Karpas-422 (cell line): Measurements from ENCODE around the gene H6PD. TPM values are rescaled to one million over a fixed set of nuclear protein-coding genes. Genes with fewer than 3 reads are reported as not detected.

ENCODE experiments used
- DNase-seq: peaks from one replicate; pipeline ENCODE4 v3.0.0-alpha.2; 2015
- H2AFZ ChIP-seq: fragments of 200-600 bp; sonication (generic); 2 replicates; pipeline ENCODE4 v1.6.1; 2014; ENCODE audit warnings: antibody characterized with exemption, low read length, mixed read lengths
- H3K27ac ChIP-seq: fragments of 200-600 bp; sonication (generic); 2 replicates; pipeline ENCODE4 v1.5.1; 2014; ENCODE audit warnings: mild to moderate bottlenecking, low read length, moderate library complexity
- H3K27me3 ChIP-seq: fragments of 200-600 bp; sonication (generic); 2 replicates; pipeline ENCODE4 v1.6.1; 2014; ENCODE audit warnings: low read length, mixed read lengths
- H3K36me3 ChIP-seq: fragments of 200-600 bp; sonication (generic); 2 replicates; pipeline ENCODE4 v1.6.1; 2014; ENCODE audit warnings: low read length, mixed read lengths; ENCODE audit not compliant: insufficient read depth
- H3K4me1 ChIP-seq: fragments of 200-600 bp; sonication (generic); 2 replicates; pipeline ENCODE4 v1.6.1; 2014; ENCODE audit warnings: mild to moderate bottlenecking, low read length, mixed read lengths
- H3K4me2 ChIP-seq: fragments of 200-600 bp; sonication (generic); 2 replicates; pipeline ENCODE4 v1.6.1; 2014; ENCODE audit warnings: low read length, low read depth, mild to moderate bottlenecking; ENCODE audit not compliant: poor library complexity, severe bottlenecking
- H3K4me3 ChIP-seq: fragments of 200-600 bp; sonication (generic); 2 replicates; pipeline ENCODE4 v1.5.1; 2014; ENCODE audit warnings: mild to moderate bottlenecking, antibody characterized with exemption, low read length, mixed read lengths
- H3K79me2 ChIP-seq: fragments of 200-600 bp; sonication (generic); 2 replicates; pipeline ENCODE4 v1.6.1; 2014; ENCODE audit warnings: mild to moderate bottlenecking, low read length, mixed read lengths
- H3K9ac ChIP-seq: fragments of 200-600 bp; sonication (generic); 2 replicates; pipeline ENCODE4 v1.6.0; 2014; ENCODE audit warnings: low read length
- H3K9me2 ChIP-seq: fragments of 200-600 bp; sonication (generic), shearing (Covaris generic); replicated peaks from 2 replicates; pipeline ENCODE4 v1.6.0; 2014; ENCODE audit warnings: mild to moderate bottlenecking, low read length, moderate library complexity; ENCODE audit not compliant: insufficient read depth
- H3K9me3 ChIP-seq: fragments of 300-700, 200-600 bp; sonication (generic); 2 replicates; pipeline ENCODE4 v1.6.1; 2014; ENCODE audit warnings: low read length, mixed read lengths
- H4K20me1 ChIP-seq: fragments of 200-600 bp; sonication (generic); 2 replicates; pipeline ENCODE4 v1.6.1; 2014; ENCODE audit warnings: mild to moderate bottlenecking, antibody characterized with exemption, low read length, low read depth; ENCODE audit not compliant: insufficient read depth
- total RNA-seq: library from RNA; depleted of rRNA; stranded (reverse); fragments of >200 nt; shearing (Covaris generic); gene quantifications from 2 replicates; pipeline ENCODE4 v1.2.3, GENCODE V29; 2014; ENCODE audit warnings: low replicate concordance

Gene H6PD
- total RNA-seq, 1 experiment from 2014 or later, result 21.3 TPM

DNA sequence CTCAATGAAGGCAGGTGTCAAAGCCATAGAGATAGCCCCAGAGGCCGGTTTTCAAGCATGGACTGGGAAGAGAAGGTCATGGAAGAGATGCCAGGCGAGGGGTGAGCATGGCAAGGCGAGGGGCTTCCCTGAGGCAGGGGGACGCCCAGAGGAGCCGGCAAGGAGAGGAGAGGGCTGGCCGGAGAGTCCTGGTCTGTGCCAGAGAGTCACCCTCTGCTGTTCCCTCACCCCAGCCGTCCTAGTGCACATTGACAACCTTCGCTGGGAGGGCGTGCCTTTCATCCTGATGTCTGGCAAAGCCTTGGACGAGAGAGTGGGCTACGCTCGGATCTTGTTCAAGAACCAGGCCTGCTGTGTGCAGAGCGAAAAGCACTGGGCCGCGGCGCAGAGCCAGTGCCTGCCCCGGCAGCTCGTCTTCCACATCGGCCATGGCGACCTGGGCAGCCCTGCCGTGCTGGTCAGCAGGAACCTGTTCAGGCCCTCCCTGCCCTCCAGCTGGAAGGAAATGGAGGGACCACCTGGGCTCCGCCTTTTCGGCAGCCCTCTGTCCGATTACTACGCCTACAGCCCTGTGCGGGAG is 28.8 kb downstream of the H6PD start:
- no peaks in the 10 kb centered on the region for H3K4me1 ChIP-seq
- H3K9me3 ChIP-seq, result peaks cover 9% of the 10 kb centered on the region; the same call in 1 of the 2 replicates
- H2AFZ ChIP-seq, result no peak overlapping the region
- H3K36me3 ChIP-seq, result no peaks in the 10 kb centered on the region
- no peak for DNase-seq
- no peaks in the 10 kb centered on the region for H4K20me1 ChIP-seq
- H3K27ac ChIP-seq, result no peak overlapping the region
- peaks cover 25% of the 10 kb centered on the region for H3K79me2 ChIP-seq
- no peaks in the 10 kb centered on the region for H3K27me3 ChIP-seq
- no peak overlapping the region for H3K9ac ChIP-seq
- no peaks in the 10 kb centered on the region for H3K9me2 ChIP-seq
- H3K4me2 ChIP-seq, result no peak overlapping the region
- H3K4me3 ChIP-seq, result no peak overlapping the region

DNA sequence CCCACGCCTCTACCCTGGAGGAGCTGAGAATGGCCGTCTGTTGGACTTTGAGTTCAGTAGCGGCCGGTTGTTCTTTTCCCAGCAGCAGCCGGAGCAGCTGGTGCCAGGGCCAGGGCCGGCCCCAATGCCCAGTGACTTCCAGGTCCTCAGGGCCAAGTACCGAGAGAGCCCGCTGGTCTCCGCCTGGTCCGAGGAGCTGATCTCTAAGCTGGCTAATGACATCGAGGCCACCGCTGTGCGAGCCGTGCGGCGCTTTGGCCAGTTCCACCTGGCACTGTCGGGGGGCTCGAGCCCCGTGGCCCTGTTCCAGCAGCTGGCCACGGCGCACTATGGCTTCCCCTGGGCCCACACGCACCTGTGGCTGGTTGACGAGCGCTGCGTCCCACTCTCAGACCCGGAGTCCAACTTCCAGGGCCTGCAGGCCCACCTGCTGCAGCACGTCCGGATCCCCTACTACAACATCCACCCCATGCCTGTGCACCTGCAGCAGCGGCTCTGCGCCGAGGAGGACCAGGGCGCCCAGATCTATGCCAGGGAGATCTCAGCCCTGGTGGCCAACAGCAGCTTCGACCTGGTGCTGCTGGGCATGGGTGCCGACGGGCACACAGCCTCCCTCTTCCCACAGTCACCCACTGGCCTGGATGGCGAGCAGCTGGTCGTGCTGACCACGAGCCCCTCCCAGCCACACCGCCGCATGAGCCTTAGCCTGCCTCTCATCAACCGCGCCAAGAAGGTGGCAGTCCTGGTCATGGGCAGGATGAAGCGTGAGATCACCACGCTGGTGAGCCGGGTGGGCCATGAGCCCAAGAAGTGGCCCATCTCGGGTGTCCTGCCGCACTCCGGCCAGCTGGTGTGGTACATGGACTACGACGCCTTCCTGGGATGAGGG is 29.7 kb downstream of the H6PD start:
- no peak overlapping the region for H3K4me2 ChIP-seq

DNA sequence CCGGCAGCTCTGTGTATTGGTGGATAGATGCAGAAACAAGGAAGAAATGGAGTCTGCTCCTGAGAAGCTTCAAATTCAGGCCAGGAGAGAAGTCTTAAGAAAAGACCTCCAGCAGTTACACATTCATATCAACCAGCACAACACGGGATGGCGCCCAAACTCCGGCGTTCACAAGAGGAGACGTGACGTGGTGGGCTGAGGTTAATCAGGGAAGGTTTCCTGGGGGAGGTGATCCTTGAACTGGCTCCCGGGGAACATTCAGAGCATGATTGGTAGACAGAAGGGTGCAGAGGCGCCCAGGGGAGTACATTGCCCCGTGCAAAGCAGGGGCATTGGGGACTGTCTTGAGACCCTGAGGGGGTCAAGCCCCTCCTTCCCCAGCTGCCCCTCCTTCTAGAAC is 30.5 kb downstream of the H6PD start:
- peaks cover 9% of the 10 kb centered on the region for H3K79me2 ChIP-seq
- no peaks in the 10 kb centered on the region for H3K9me3 ChIP-seq
- no peak overlapping the region for H3K4me3 ChIP-seq
- H3K27ac ChIP-seq, result no peak overlapping the region
- no peak overlapping the region for H3K9ac ChIP-seq
- no peak overlapping the region for H2AFZ ChIP-seq
- no peak overlapping the region for H3K4me2 ChIP-seq
- no peaks in the 10 kb centered on the region for H4K20me1 ChIP-seq
- DNase-seq, result no peak
- H3K36me3 ChIP-seq, result no peaks in the 10 kb centered on the region
- no peaks in the 10 kb centered on the region for H3K27me3 ChIP-seq
- no peaks in the 10 kb centered on the region for H3K9me2 ChIP-seq
- H3K4me1 ChIP-seq, result no peaks in the 10 kb centered on the region

More for the DNA sequence above, 29.7 kb downstream of the H6PD start:
- H4K20me1 ChIP-seq, result no peaks in the 10 kb centered on the region
- H3K4me1 ChIP-seq, result no peaks in the 10 kb centered on the region
- H2AFZ ChIP-seq, result no peak overlapping the region
- DNase-seq, result no peak
- peaks cover 17% of the 10 kb centered on the region for H3K79me2 ChIP-seq
- H3K27me3 ChIP-seq, result no peaks in the 10 kb centered on the region
- no peaks in the 10 kb centered on the region for H3K36me3 ChIP-seq
- peaks cover 5% of the 10 kb centered on the region; the same call in 1 of the 2 replicates for H3K9me3 ChIP-seq
- H3K9ac ChIP-seq, result no peak overlapping the region
- no peaks in the 10 kb centered on the region for H3K9me2 ChIP-seq
- no peak overlapping the region for H3K4me3 ChIP-seq
- no peak overlapping the region for H3K27ac ChIP-seq

DNA sequence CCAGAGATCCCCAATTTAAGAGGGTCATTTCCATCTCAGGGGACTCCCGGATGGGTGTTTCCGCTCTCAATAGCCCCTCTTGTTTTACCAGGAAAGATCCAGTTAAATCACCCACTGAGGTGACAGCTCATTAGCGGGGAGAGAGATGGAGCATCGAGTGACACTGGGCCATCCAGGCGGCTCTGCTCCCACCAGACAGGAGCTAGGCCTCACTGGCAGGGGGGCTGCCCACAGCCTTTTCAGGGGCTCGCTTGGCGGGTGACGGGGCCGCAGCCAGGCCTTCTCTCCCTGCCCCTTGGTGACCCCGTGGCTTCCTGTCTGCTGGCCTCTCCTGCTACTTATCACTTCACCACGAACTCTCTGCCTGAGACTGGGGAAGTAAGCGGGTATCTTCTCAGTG is 31.4 kb downstream of the H6PD start:
- no peaks in the 10 kb centered on the region for H3K4me1 ChIP-seq
- no peaks in the 10 kb centered on the region for H4K20me1 ChIP-seq
- no peaks in the 10 kb centered on the region for H3K27me3 ChIP-seq
- no peak overlapping the region for H3K4me2 ChIP-seq
- no peak for DNase-seq
- no peak overlapping the region for H2AFZ ChIP-seq
- no peaks in the 10 kb centered on the region for H3K9me3 ChIP-seq
- no peak overlapping the region for H3K27ac ChIP-seq
- no peaks in the 10 kb centered on the region for H3K79me2 ChIP-seq
- no peaks in the 10 kb centered on the region for H3K9me2 ChIP-seq
- no peak overlapping the region for H3K9ac ChIP-seq
- no peak overlapping the region for H3K4me3 ChIP-seq
- H3K36me3 ChIP-seq, result no peaks in the 10 kb centered on the region

DNA sequence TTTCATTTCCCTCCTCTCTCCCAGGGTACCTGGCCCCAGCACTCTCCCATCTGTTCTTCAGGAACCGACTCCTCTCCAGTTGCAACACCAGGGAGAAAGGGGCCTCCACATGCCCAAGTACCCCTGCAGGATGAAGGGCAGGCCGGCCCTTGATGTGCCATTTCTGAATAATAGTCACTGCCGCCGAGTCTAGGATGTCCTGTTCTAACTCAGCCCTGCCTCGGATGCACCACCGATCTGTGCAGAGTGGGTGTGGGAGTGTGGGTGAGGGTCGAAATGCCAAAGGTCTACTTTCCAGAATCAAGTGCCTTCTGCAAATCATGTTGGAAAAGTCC is 32.7 kb downstream of the H6PD start:
- Histone ChIP-seq H3K27me3 (no peaks in the 10 kb centered on the region), H3K4me2 (no peak overlapping the region), H3K36me3 (no peaks in the 10 kb centered on the region), H3K4me1 (no peaks in the 10 kb centered on the region), H3K9me2 (no peaks in the 10 kb centered on the region), H3K4me3 (no peak overlapping the region), H3K27ac (no peak overlapping the region), H3K79me2 (no peaks in the 10 kb centered on the region), H2AFZ (no peak overlapping the region), H3K9ac (no peak overlapping the region), H3K9me3 (no peaks in the 10 kb centered on the region), H4K20me1 (no peaks in the 10 kb centered on the region)
- DNase-seq, result no peak

DNA sequence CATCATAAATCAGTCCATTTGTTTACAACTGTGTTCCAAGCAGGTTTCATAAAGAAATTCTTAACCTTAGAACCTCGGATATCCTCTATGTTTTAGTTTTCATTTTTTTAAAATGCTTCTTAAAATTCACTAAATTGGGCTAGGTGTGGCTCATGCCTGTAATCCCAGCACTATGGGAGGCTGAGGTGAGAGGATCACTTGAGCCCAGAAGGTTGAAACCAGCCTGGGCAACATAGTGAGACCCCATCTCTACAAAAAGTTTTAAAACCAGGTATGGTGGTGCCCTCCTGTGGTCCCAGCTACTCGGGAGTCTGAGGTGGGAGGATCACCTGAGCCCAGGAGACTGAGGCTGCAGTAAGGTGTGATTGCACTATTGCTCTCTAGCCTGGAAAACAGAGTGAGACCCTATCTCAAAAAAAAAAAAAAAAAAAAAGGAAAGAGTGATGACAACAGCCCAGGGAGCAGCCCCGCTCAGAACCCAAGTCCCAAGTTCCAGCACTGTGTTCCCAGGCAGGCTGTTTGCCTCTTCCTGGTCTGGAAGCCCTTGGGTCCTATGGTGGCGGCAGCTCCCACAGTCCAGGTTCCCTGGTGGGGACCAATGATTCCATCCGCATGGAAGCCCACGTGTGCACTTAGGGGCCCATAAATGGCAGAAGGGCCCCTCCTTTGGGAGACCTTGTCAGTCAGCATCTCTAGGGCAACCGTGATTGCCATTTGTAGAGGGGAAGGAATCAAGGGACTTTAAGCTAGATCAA is 33.4 kb downstream of the H6PD start:
- Histone ChIP-seq H3K27me3 (no peaks in the 10 kb centered on the region), H2AFZ (no peak overlapping the region), H3K36me3 (no peaks in the 10 kb centered on the region), H3K9ac (no peak overlapping the region), H3K9me2 (no peaks in the 10 kb centered on the region), H3K9me3 (no peaks in the 10 kb centered on the region), H3K27ac (no peak overlapping the region), H3K4me3 (no peak overlapping the region), H3K4me1 (no peaks in the 10 kb centered on the region), H3K79me2 (no peaks in the 10 kb centered on the region), H3K4me2 (no peak overlapping the region), H4K20me1 (no peaks in the 10 kb centered on the region)
- DNase-seq, result no peak

DNA sequence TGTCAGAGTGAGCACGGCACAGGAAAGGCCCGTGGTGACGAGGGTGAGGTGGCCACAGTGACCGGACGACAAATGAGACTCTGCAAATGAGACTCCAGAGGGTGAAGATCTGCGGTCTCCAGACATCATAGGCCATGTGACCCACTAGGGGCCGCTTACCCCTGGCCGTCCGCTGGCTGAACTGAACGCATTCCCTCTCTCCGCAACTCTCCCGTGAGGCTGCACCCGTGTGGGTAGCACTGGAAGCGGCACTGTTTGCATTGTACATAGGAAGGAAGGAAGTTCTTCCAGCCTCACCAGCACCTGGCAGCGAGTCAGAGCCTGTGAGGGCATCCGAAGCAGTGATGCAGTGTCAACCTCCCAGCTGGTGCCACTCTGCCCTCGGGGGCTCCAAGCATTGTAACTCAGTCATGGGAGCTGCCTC is 34.5 kb downstream of the H6PD start:
- Histone ChIP-seq H3K36me3 (no peaks in the 10 kb centered on the region), H3K9ac (no peak overlapping the region), H3K4me2 (no peak overlapping the region), H3K4me3 (no peak overlapping the region), H3K27ac (no peak overlapping the region), H2AFZ (no peak overlapping the region), H3K9me3 (no peaks in the 10 kb centered on the region), H3K9me2 (no peaks in the 10 kb centered on the region), H3K27me3 (no peaks in the 10 kb centered on the region), H3K4me1 (no peaks in the 10 kb centered on the region), H4K20me1 (no peaks in the 10 kb centered on the region), H3K79me2 (no peaks in the 10 kb centered on the region)
- no peak for DNase-seq

DNA sequence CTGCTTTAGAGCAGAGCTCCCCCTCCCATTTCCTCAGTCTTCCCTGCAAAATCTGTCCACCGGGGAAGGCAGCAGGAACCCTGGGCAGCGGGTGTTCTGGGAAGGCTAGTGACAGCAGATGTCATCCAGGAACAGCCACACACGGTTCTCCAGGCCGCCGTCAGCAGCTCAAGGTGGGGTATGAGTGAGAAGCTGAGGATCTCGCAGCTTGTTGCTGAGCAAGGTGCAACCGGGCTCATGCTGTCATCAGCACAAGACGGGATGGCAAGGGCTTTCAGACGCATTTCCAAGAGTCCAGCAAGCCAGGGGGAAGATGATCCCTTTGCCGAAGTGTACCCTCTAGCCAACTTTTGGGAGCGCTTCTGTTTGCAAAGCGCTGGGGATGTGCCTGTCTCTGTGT is 35.1 kb downstream of the H6PD start:
- Histone ChIP-seq H3K9me2 (no peaks in the 10 kb centered on the region), H3K27ac (no peak overlapping the region), H3K4me1 (no peaks in the 10 kb centered on the region), H3K4me2 (no peak overlapping the region), H3K4me3 (no peak overlapping the region), H3K9ac (no peak overlapping the region), H4K20me1 (no peaks in the 10 kb centered on the region), H3K36me3 (no peaks in the 10 kb centered on the region), H3K79me2 (no peaks in the 10 kb centered on the region), H3K27me3 (no peaks in the 10 kb centered on the region), H3K9me3 (no peaks in the 10 kb centered on the region), H2AFZ (no peak overlapping the region)
- no peak for DNase-seq
